ENCODE results near the gene EIPR1.
"Not testable (repeated sequence)": the region's sequence is repeated elsewhere in the genome, so short reads cannot be mapped to it uniquely, and the experiment has no call there.

The EIPR1 gene

DNA sequence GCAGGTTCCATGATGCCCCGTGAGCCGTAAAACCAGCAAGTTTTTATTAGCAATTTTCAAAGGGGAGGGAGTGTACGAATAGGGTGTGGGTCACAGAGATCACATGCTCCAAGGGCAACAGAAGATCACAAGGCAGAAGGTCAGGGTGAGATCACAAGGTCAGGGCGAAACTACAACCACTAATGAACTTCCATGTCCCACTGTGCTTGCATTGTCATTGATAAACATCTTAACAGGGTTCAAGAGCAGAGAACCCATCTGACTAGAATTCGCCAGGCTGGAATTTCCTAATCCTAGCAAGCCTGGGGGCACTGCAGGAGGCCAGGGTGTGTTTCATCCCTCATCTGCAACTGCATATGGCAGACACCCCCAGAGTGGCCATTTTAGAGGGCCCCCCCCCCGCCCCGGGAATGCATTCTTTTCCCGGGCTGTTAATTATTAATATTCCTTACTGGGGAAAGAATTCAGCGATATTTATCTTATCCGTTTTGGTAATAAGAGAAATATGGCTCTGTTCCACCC, 178.9 kb downstream of the EIPR1 start:
- not testable (repeated sequence) for DNase-seq (ENCODE audit: low read depth in 4 of 4, low spot score in 1 of 4)

DNA sequence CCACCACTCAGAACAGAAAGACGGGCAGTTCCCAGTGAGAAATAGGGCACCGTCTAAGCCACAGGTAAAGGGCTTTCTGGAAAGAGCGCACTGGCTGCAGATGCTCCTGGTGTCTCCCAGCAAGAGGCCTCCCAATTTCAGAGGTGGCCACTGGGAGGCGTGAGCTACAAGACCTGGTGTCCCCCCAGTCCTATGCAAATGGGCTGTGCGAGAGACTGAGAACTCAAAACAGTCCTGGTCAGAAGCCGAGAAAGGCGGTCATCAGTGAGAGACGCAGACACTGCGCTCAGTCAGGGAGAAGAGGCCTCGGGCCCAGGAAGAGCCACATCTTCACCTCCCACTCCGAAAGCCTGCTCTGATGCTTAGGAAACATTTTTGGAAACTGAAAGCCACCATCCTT, 179.5 kb downstream of the EIPR1 start:
- no peak for DNase-seq (ENCODE audit: low read depth in 4 of 4, low spot score in 1 of 4)

DNA sequence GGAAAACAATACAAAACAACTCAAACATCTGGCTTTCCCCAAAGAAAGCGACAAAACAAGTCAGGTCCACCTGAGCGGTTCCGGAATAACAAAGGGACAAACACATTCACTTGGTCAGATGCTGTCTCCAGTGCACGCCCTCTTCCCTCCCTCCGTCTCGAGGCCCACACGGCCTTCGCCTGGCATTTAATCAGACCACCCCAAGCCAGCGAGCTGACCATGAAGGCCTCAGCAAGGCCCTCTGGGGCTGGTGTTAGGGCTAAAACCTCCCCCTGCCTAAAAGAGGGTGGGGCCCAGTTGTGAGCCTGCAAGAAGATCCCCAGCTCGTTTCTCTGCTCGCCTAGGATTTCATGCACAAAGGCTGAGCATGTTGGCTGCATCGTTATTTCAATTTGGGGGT, 180.3 kb downstream of the EIPR1 start:
- DNase-seq (ENCODE audit: low read depth in 4 of 4, low spot score in 1 of 4), result no peak

DNA sequence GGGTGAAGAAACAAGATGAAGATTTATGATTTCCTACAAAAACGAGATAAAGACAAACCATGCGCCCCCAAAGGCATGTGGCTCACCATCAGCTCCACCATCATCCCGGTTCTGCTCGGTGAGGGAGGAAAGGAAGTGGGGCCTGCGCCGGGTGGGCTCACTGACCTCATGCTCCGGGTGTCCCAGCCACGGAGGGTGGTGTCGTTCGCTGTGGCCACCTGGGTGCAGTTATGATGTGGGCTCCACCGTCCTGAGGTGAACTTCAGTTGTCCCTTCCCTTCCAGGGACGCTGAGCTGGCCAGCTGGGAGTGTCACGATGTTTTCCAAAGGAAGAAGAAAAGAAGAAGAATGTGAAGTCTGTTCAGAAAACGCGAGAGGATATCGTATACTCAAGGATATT, 180.9 kb downstream of the EIPR1 start:
- no peak for DNase-seq (ENCODE audit: low read depth in 4 of 4, low spot score in 1 of 4)

DNA sequence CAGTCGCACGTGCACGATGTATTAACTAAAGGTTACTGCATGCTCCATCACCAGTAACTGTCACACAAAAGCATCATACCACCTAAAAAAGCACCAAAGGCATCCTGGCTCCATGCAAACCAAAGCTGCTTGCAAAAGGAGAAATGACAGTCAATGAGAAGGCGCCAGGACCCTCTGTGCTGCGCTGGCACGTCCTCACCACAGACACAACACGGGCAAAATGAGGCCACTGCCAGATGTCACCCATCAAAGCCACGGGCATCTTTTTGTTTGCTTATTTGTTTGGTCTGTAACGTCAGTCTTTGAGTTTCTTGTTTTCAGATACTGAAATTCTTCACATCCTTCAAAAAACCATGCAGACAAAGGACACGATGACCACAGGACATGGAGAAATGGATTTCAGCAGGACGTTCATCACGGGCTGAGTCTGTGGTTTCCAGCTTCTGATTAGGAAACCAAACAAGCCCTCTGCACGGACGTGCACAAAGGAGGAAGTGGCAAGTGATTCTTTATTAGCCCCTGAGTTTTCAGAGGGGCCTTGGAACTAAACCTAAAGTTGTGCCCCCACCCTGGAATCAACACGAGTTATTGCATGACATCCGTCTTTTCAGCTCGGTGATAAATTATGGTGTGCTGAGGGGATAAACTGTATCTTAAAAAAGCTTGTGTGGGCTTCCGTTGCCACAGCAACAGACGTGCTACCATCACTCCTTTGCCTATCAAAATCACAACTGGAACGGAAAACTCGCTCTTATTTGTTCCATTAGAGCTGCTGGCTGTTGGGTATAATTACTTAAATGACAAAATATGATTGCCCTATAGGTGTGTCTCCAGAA, 181.8 kb downstream of the EIPR1 start:
- DNase-seq (ENCODE audit: low read depth in 4 of 4, low spot score in 1 of 4), result no peak

DNA sequence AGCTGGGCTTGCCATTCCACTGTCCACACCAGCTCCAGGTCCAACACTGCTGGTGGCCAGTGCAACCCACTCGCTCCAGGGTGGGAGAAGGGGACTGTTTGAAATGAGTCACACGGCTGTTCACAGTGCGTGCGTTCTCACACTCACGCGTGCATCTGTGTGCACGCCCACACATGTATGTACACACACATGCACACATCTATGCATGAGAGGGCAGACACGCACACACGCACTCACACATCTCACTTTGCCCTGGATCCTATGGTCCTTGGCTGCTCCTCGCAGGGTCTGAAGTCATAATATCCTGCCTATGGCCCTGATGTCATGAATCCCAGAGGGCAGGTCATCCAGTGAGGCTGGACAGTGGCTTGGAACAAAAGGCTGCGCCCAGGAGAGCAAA, 182.8 kb downstream of the EIPR1 start:
- DNase-seq (ENCODE audit: low read depth in 4 of 4, low spot score in 1 of 4), result no peak

DNA sequence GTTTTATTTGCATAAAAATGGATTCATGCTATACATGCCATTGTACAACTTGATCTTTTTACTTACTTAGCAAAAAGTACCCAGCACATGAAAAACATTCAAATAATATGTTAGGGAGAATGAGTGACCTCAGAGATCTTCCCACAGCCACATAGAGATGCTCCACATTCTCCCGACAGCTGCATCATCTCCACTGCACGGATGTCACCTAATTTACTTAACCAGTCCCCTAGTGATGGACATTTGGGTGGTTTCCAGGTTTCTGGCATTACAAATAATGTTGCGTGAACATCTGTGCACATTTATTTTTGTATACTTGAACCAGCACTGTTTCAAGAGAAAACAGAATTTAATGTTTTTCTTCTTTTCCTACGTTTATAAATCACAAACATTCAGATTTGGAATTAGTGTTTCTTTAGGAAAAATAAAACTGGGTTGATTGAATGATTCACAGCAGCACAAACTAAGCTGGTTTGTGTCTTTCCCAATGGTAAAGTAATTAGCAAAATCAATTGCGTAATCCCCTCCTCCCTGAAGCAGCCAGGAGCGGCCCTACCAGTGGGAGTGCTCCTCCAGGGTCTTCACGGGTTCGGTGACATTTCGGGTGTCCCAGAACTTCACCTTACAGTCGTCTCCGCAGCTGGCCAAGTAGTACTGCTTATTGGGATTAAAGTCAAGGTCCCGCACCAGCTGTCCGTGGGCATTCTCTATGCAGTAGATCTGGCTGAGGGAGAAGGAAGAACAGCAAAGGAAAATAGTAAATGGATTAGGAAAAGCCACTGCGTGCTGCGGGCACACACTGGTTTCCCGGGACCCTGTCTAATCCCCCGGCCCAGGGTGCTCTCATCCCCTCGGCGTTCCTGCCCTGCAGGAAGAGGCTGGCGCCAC, 183.9 kb downstream of the EIPR1 start:
- no peak for DNase-seq (ENCODE audit: low read depth in 4 of 4, low spot score in 1 of 4)

DNA sequence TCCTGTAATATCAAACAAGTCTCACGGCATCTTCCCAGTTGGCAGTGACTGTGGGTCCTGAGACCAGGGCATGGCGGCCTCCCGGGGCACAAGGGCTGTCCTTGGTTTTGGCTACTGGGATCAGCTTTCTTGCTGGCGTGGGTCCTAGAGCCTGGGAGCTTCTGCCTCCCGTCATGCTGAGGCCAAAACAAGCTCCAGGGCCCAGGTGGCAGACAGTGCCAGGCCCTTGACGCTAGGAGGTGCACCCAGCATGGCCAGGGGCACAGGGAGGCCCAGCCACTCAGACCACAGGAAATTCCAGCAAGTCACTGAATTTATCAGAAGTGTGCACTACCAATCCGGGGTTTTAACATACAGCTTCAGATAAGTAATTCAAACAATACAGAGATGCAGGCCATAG, 184.7 kb downstream of the EIPR1 start:
- DNase-seq (ENCODE audit: low read depth in 4 of 4, low spot score in 1 of 4), result no peak

DNA sequence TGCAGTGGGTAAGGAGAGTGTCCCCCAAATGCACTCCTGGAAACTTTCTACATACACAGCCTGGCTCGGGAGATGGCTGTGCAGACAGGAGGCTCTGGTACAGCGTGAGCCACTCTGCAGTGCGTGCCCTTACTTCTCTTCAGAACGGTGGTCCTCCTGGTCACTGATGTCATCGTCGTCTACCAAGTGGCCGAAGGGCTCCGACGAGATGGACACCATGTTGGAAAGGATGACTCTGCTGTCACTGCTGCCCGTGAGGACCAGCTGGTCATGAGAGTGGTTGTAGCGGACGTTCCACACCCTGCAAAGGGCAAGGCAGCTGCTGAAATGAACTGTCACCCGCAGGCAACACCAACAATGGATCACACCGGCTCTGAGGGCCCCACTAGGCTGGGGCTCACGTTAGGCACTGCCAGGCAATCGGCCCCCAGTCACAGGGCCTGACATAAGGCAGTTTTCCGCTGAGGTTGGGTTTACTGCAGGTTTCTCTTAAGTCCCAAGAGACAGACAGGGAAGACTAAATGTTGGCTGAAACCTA, 185.3 kb downstream of the EIPR1 start:
- DNase-seq (ENCODE audit: low read depth in 4 of 4, low spot score in 1 of 4), result no peak

DNA sequence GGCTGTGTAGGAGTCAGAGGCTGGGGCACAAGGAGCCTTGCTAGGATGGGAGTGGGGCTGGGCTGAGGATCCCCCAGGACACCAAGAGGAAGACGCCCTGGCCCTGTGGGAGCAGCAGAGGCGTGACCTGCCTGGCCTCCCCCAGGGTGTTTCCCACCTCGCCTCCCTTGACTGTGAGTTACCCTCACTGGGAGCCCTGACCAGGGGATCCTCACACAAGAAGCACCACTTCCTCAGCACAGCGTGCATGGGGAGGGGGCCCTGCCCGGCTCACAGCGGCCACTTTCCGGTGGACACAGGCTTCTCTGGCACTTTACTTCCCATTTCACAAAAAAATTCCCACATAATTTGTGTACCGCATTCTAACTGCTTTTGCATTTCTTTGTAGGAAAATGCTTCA, 187.7 kb downstream of the EIPR1 start:
- no peak for DNase-seq (ENCODE audit: low read depth in 4 of 4, low spot score in 1 of 4)

DNA sequence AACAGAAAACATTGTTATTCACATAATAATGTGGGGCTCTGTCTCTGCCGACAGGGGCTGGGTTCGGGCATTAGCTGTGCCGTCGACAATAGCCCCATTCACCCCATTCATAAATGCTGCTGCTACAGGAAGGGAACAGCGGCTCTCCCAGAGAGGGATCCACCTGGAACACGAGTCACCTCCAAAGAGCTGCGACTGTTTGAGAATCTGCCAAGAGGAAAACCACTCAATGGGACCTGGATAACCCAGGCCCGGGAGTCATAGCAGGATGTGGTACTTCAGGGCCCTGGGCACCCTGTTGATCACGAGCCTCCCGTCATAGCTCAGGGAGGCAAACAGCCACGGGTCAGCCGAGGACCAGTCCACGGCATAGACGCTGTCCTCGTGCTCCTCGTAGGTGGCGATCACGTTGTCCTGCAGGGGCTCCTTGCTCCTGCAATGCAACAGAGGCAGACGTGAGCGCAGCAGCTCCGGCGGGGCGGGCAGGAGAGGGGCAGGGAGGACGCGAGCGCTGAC, 188.5 kb downstream of the EIPR1 start:
- DNase-seq (ENCODE audit: low read depth in 4 of 4, low spot score in 1 of 4), result no peak

DNA sequence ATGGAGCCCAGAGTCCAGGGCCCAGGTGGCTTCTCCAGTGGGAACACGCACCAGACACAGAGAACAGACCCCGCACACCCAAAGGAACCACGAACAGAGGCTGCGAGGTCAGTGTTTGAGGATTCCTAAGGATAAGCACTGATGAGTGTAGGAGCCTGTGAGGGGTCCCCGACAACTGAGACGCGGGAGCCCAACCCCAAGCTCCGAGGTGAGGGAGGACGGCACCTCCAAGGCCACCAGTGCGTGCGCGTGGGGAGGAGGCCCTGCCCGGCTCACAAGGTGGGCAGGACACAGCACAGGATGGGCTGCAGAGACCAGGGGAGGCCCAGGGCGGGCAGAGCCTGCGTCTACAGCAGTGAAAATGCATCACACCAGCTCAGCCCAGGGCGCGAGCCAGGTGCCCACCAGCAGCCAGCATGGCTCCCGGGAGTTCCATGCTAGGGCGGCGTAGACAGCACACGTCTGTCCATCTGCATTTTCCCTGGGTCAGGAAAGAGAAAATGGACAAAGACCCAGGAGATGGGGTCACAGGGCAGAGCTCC, 189.1 kb downstream of the EIPR1 start:
- DNase-seq (ENCODE audit: low read depth in 4 of 4, low spot score in 1 of 4), result no peak

DNA sequence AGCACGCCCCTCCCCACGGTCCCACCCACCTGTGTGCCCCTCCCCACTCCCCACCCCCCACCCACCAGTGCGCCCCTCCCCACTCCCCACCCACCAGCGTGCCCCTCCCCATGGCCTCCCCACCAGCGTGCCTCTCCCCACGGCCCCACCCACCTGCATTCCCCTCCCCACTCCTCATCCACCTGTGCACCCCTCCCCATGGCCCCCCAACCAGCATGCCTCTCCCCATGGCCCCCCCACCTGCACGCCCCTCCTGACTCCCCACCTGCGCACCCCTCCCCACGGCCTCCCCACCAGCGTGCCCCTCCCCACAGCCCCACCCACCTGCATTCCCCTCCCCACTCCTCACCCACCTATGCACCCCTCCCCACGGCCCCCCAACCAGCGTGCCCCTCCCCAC, 190.2 kb downstream of the EIPR1 start:
- no peak for DNase-seq (ENCODE audit: low read depth in 4 of 4, low spot score in 1 of 4)

DNA sequence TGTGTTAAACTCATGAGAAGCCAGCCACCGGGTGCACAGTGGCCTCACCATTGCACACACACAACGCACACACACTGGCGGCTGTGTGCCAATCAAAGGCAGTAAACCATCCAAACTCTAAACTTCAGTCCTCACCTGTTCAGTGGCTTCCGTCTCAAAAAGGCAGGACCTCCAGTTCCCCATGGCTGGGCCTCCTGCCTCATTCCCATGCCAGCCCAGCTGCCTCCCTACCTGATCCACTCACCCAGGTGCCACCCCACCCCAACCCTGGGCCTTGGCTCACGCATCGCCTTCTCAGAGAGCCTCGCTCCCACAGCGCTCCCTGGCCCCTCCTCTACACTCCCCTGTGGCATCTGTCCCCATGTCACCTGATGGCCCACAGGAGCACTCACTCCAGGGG, 190.9 kb downstream of the EIPR1 start:
- no peak for DNase-seq (ENCODE audit: low read depth in 4 of 4, low spot score in 1 of 4)

DNA sequence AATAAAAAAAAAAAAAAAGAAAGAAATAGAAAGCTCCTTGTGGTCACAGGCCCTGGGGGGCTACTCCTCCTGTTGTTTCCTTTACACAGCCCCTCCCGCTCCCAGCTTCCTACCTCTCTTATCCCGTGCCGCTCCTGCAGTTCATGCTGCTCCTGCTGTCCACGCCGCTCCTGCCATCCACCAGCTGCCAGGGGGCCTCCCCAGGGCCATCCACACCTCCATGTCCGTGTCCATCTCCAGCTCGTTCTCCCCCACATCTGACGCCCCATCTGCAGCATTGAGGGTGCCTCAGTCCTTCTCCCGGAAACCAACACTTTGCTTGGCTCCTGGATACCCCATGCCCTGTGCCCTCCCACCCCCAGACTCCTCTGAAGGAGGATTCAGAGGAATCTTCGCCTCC, 191.7 kb downstream of the EIPR1 start:
- no peak for DNase-seq (ENCODE audit: low read depth in 4 of 4, low spot score in 1 of 4)

DNA sequence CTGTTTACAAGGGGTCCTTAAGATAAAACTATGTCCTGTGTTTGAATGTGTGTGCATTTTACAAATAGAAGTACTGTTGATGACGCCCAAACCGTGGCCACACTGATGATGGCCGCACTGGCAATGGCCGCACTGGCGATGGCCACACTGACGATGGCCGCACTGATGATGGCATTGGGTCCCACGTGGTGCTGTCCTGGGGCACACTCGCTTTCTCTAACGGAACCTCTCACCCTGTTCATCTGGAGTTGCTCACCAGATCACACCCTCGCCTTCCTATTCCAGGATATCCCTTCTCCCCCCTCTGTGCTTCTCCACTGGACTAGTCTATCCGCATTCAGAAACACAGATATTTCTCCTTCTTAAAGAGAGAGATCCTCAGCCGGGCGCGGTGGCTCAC, 192.4 kb downstream of the EIPR1 start:
- DNase-seq (ENCODE audit: low read depth in 4 of 4, low spot score in 1 of 4), result no peak

DNA sequence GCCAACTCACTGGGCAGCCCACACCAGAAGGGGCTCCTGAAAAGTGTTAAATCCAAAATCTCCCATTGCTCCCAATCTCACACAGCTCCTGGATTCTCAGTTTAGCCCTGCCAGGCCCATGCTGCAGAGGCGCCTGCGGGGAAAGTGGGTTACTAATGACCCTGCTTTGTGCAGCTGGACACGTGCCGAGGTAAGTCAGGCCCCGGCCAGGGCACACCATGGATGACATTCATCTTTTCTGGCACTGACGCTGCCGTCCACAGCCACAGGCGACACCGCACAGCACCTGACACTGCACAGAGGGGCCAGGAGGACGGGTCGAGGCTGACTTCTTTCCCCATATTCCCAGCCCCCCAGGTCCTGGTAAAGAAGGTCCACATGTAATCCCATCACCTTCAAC, 193.5 kb downstream of the EIPR1 start:
- no peak for DNase-seq (ENCODE audit: low read depth in 4 of 4, low spot score in 1 of 4)

DNA sequence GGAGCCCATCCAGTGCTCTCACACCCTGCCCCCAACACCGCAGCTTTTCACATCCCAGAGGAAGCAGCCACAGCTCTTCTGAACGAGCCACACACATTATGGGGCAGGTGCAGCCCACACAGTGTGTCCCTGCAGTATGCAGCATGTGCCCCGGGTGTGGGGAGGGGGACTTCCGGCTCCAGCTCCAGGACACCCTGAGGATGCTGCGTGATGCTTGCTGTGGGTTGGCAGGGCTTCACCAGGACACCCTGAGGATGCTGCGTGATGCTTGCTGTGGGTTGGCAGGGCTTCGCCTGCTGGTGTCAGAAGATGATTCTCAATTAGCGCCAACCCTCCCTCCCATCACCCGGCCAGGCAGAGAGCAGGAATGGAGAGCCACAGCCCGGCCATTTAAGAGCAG, 193.9 kb downstream of the EIPR1 start:
- no peak for DNase-seq (ENCODE audit: low read depth in 4 of 4, low spot score in 1 of 4)

DNA sequence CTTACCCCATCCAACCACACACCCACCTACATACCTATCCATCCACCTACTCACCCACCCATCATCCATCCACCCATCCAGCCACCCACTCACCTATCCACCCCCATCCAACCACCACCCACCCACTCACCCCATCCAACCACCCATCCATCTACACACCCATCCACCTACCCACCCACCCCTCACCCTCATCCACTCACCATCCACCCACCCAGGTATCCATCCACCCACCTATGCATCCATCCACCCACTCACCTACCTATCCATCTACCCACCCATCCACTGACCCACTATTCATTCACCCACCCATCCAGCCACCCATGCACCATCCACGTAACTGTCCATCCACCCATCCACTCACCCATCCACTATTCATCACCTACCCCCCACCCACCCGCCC, 194.8 kb downstream of the EIPR1 start:
- no peak for DNase-seq (ENCODE audit: low read depth in 4 of 4, low spot score in 1 of 4)

DNA sequence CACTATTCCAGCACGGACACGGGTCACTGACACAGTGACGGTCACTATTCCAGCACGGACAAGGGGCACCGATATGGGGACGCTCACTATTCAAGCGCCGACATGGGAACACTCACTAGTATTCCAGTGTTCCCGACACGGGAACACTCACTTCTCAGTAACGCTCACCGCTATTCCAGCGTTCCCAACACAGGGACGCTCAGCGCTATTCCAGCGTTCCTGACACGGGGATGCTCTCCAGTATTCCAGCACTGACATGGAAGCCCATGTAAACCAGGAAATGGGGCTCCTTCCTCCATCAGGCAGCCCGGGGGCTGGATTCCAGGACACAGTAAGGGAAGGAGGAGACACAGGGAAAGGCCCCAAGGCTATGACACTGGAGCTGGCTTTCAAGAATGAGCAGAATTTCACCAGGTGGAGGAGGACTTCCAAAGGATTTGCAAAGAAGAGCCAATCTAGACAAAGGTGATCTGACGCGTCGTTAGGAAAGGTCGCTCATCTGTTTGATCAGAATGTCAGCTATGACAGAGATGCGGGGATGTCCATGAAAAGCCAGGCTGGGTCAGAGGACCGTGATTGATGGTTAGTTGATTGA, 196.1 kb downstream of the EIPR1 start:
- no peak for DNase-seq (ENCODE audit: low read depth in 4 of 4, low spot score in 1 of 4)

DNA sequence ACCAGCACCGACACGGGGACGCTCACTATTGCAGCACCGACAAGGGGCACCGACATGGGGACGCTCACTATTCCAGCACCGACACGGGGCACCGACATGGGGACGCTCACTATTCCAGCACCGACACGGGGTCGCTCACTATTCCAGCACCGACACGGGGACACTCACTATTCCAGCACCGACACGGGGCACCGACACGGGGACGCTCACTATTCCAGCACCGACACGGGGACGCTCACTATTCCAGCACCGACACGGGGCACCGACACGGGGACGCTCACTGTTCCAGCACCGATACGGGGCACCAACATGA, 196.8 kb downstream of the EIPR1 start:
- not testable (repeated sequence) for DNase-seq (ENCODE audit: low read depth in 4 of 4, low spot score in 1 of 4)

All from stimulated activated CD4-positive, alpha-beta T cell treated with anti-CD3 and anti-CD28 coated beads, Interleukin-1b, Interleukin-23, amount 100 ng/mL, for 24 hours (primary cell).